Ishikawa (cell line): ENCODE data around the gene FGD2.

Source experiments
- CEBPB ChIP-seq: IDR thresholded peaks from 2 replicates; pipeline ENCODE4 v1.6.1; 2012
- CREB1 ChIP-seq: IDR thresholded peaks from 2 replicates; pipeline ENCODE4 v1.6.1; 2012; ENCODE audit warnings: low read depth
- EGR1 ChIP-seq: IDR thresholded peaks from 2 replicates; pipeline ENCODE4 v1.6.1; 2012
- EP300 ChIP-seq: IDR thresholded peaks from 2 replicates; pipeline ENCODE4 v1.6.1; 2012; ENCODE audit warnings: borderline replicate concordance
- FOXM1 ChIP-seq: IDR thresholded peaks from 2 replicates; pipeline ENCODE4 v1.6.1; 2012; ENCODE audit warnings: low read depth, borderline replicate concordance
- MAX ChIP-seq: IDR thresholded peaks from 2 replicates; pipeline ENCODE4 v1.6.1; 2012
- NFIC ChIP-seq: IDR thresholded peaks from 2 replicates; pipeline ENCODE4 v1.6.1; 2012
- RAD21 ChIP-seq: IDR thresholded peaks from 2 replicates; pipeline ENCODE4 v1.6.1; 2012; ENCODE audit warnings: low read depth
- REST ChIP-seq: IDR thresholded peaks from 2 replicates; pipeline ENCODE4 v1.6.1; 2012; ENCODE audit warnings: low read depth, mild to moderate bottlenecking
- TAF1 ChIP-seq: IDR thresholded peaks from 2 replicates; pipeline ENCODE4 v1.6.1; 2012; ENCODE audit warnings: low read depth, mild to moderate bottlenecking
- TCF12 ChIP-seq: IDR thresholded peaks from 2 replicates; pipeline ENCODE4 v1.6.1; 2012; ENCODE audit warnings: low read depth
- TEAD4 ChIP-seq: IDR thresholded peaks from 2 replicates; pipeline ENCODE4 v1.6.1; 2012
- USF1 ChIP-seq: IDR thresholded peaks from 2 replicates; pipeline ENCODE4 v1.6.1; 2012
- YY1 ChIP-seq: IDR thresholded peaks from 2 replicates; pipeline ENCODE4 v1.6.1; 2012; ENCODE audit warnings: low read depth
- ZBTB7A ChIP-seq: IDR thresholded peaks from 2 replicates; pipeline ENCODE4 v1.6.1; 2012; ENCODE audit warnings: low read depth

The FGD2 gene

GRCh38 chr6:36973190-36973589 is 32.3 kb upstream of the FGD2 start:
- TF ChIP-seq EP300 (no peak), NFIC (no peak)

GRCh38 chr6:36973647-36974046 is 31.8 kb upstream of the FGD2 start:
- TF ChIP-seq NFIC (no peak), TAF1 (no peak), FOXM1 (no peak)

GRCh38 chr6:36975231-36976006 is 30.0 kb upstream of the FGD2 start:
- TF ChIP-seq ZBTB7A (no peak), NFIC (no peak), USF1 (no peak), YY1 (no peak), MAX (no peak), TAF1 (no peak), EGR1 (no peak), FOXM1 (no peak), CEBPB (no peak), RAD21 (no peak), TCF12 (no peak), CREB1 (no peak), REST (no peak), TEAD4 (no peak), EP300 (no peak)

- TF ChIP-seq EGR1 (no peak), EP300 (no peak), ZBTB7A (no peak), YY1 (no peak), TCF12 (no peak), USF1 (no peak), TAF1 (no peak), RAD21 (no peak), NFIC (no peak), CEBPB (no peak), TEAD4 (no peak), FOXM1 (no peak), CREB1 (no peak)
Measured at GRCh38 chr6:36976007-36976264, 29.5 kb upstream of the FGD2 start.

- TF ChIP-seq FOXM1 (no peak), CREB1 (no peak), ZBTB7A (no peak), RAD21 (no peak), EGR1 (no peak), TCF12 (no peak), TEAD4 (no peak), USF1 (no peak), TAF1 (no peak), YY1 (no peak), NFIC (no peak), MAX (no peak), CEBPB (no peak), EP300 (no peak)
Measured at GRCh38 chr6:36976509-36976908, 28.9 kb upstream of the FGD2 start.

- TF ChIP-seq YY1: no peak
- TF ChIP-seq CEBPB: no peak
- no peak for TF ChIP-seq TCF12
- TF ChIP-seq REST: no peak
- TF ChIP-seq ZBTB7A: no peak
- TF ChIP-seq NFIC: no peak
- no peak for TF ChIP-seq EP300
- TF ChIP-seq EGR1: no peak
- TF ChIP-seq FOXM1: no peak
- TF ChIP-seq CREB1: no peak
- TF ChIP-seq USF1: no peak
- TF ChIP-seq TEAD4: no peak
- no peak for TF ChIP-seq RAD21
- TF ChIP-seq TAF1: no peak
- no peak for TF ChIP-seq MAX
Measured at GRCh38 chr6:36976931-36977330, 28.5 kb upstream of the FGD2 start.
